ENCODE data around the gene COL28A1.

GRCh38 chr7:7323352-7323751, 212.3 kb downstream of the COL28A1 start:
- TF ChIP-seq TAF1 (IDR thresholded peaks at IDR 0.05; ENCODE audit: low read depth, low read length) (no peak), POLR2AphosphoS5 (IDR thresholded peaks at IDR 0.05; ENCODE audit: low read depth, low read length) (no peak), POLR2A (IDR thresholded peaks at IDR 0.05; ENCODE audit: low read depth, low read length) (no peak), SPI1 (IDR thresholded peaks at IDR 0.05; ENCODE audit: low read depth, low read length) (no peak), PAX5 (IDR thresholded peaks at IDR 0.05; ENCODE audit: insufficient read depth, low read length, severe bottlenecking) (no peak)

Data from GM12891 (cell line).